ENCODE data around the gene ZG16. TPM values are rescaled to one million over a fixed set of nuclear protein-coding genes. Genes with fewer than 3 reads are reported as not detected.

Gene ZG16
- polyA plus RNA-seq, 1 experiment: not detected

GRCh38 chr16:29826342-29826695 is 48.3 kb downstream of the ZG16 start:
- TF ChIP-seq, protein P1, sequence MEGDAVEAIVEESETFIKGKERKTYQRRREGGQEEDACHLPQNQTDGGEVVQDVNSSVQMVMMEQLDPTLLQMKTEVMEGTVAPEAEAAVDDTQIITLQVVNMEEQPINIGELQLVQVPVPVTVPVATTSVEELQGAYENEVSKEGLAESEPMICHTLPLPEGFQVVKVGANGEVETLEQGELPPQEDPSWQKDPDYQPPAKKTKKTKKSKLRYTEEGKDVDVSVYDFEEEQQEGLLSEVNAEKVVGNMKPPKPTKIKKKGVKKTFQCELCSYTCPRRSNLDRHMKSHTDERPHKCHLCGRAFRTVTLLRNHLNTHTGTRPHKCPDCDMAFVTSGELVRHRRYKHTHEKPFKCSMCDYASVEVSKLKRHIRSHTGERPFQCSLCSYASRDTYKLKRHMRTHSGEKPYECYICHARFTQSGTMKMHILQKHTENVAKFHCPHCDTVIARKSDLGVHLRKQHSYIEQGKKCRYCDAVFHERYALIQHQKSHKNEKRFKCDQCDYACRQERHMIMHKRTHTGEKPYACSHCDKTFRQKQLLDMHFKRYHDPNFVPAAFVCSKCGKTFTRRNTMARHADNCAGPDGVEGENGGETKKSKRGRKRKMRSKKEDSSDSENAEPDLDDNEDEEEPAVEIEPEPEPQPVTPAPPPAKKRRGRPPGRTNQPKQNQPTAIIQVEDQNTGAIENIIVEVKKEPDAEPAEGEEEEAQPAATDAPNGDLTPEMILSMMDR (IDR thresholded peaks at IDR 0.05; ENCODE audit: insufficient read depth, low read depth, low read length): no peak
- H3K4me3 ChIP-seq (ENCODE audit: low read depth, low read length): no peak overlapping the region
- ChIA-PET CTCF (interaction anchor here (0.7 to 11.3 kb wide), 4 partner anchors 10 to 21 kb away, joined by 3 to 81 read pairs (median 3); partner anchors contain the start of gene PAGR1), POLR2A (no interaction called here)
- no peaks in the 10 kb centered on the region for H3K27me3 ChIP-seq (ENCODE audit: control insufficient read depth, insufficient read depth, low read length)
- peaks cover 17% of the 10 kb centered on the region for H3K36me3 ChIP-seq (ENCODE audit: control insufficient read depth, insufficient read depth, low read length)
- DNase-seq (ENCODE audit: low read depth): no peak

- Histone ChIP-seq H3K4me3 (ENCODE audit: low read depth, low read length) (no peak overlapping the region), H3K36me3 (ENCODE audit: control insufficient read depth, insufficient read depth, low read length) (peaks cover 33% of the 10 kb centered on the region), H3K27me3 (ENCODE audit: control insufficient read depth, insufficient read depth, low read length) (no peaks in the 10 kb centered on the region)
- ChIA-PET CTCF (no interaction called here), POLR2A (no interaction called here)
- DNase-seq (ENCODE audit: low read depth): no peak
- TF ChIP-seq, protein P1 (IDR thresholded peaks at IDR 0.05; ENCODE audit: insufficient read depth, low read depth, low read length): no peak
These were observed 52.7 kb downstream of the ZG16 start for GRCh38 chr16:29830774-29831173.

GRCh38 chr16:29831490-29831889 is 53.4 kb downstream of the ZG16 start:
- CTCF ChIA-PET: no interaction called here
- Histone ChIP-seq H3K36me3 (ENCODE audit: control insufficient read depth, insufficient read depth, low read length) (peaks cover 31% of the 10 kb centered on the region), H3K4me3 (ENCODE audit: low read depth, low read length) (no peak overlapping the region), H3K27me3 (ENCODE audit: control insufficient read depth, insufficient read depth, low read length) (no peaks in the 10 kb centered on the region)
- TF ChIP-seq, protein P1 (IDR thresholded peaks at IDR 0.05; ENCODE audit: insufficient read depth, low read depth, low read length): no peak
- POLR2A ChIA-PET: no interaction called here
- DNase-seq (ENCODE audit: low read depth): no peak

Small RNAs within 50 kb of the gene (small RNA-seq; reads per million reads assigned to genes)
- gene AC009133.6 (ENCODE audit: insufficient read length, low read depth, low replicate concordance) (not detected), gene AC120114.4 (ENCODE audit: insufficient read length, low read depth, low replicate concordance) (not detected)

Other genes starting within 250 kb of the ZG16 start
- gene SPN, start 115.0 kb upstream of the ZG16 start, polyA plus RNA-seq (2011; rRNA removed): 0.04 TPM in 1 of 2 replicates, not detected in the other
- 4.2 and 4.7 TPM in 2 replicates for gene QPRT, start 99.1 kb upstream of the ZG16 start, polyA plus RNA-seq (2011; rRNA removed)
- not detected in 2 replicates for gene C16orf54, start 32.3 kb upstream of the ZG16 start, polyA plus RNA-seq (2011; rRNA removed)
- 43.0 and 68.3 TPM in 2 replicates for gene KIF22, start 12.5 kb downstream of the ZG16 start, polyA plus RNA-seq (2011; rRNA removed)
- 105 and 172 TPM in 2 replicates for gene MAZ, start 28.3 kb downstream of the ZG16 start, polyA plus RNA-seq (2011; rRNA removed)
- gene PRRT2, start 33.9 kb downstream of the ZG16 start, polyA plus RNA-seq (2011; rRNA removed): 4.5 and 7.6 TPM in 2 replicates
- gene PAGR1, start 37.9 kb downstream of the ZG16 start, polyA plus RNA-seq (2011; rRNA removed): 13.9 and 15.6 TPM in 2 replicates
- 219 and 368 TPM in 2 replicates for gene MVP, start 42.2 kb downstream of the ZG16 start, polyA plus RNA-seq (2011; rRNA removed)
- gene CDIPT, start 85.0 kb downstream of the ZG16 start, polyA plus RNA-seq (2011; rRNA removed): 148 and 225 TPM in 2 replicates
- gene SEZ6L2, start 121.3 kb downstream of the ZG16 start, polyA plus RNA-seq (2011; rRNA removed): 8.1 and 19.3 TPM in 2 replicates
- gene ASPHD1, start 122.2 kb downstream of the ZG16 start, polyA plus RNA-seq (2011; rRNA removed): 4.4 and 6.9 TPM in 2 replicates
- 8.2 and 12.3 TPM in 2 replicates for gene KCTD13, start 148.0 kb downstream of the ZG16 start, polyA plus RNA-seq (2011; rRNA removed)
- 112 and 146 TPM in 2 replicates for gene TMEM219, start 183.8 kb downstream of the ZG16 start, polyA plus RNA-seq (2011; rRNA removed)
- 17.4 and 24.3 TPM in 2 replicates for gene TAOK2, start 195.6 kb downstream of the ZG16 start, polyA plus RNA-seq (2011; rRNA removed)
- 7.7 and 9.6 TPM in 2 replicates for gene HIRIP3, start 217.4 kb downstream of the ZG16 start, polyA plus RNA-seq (2011; rRNA removed)
- 34.5 and 35.6 TPM in 2 replicates for gene INO80E, start 218.0 kb downstream of the ZG16 start, polyA plus RNA-seq (2011; rRNA removed)
- 0.26 and 0.64 TPM in 2 replicates for gene DOC2A, start 232.8 kb downstream of the ZG16 start, polyA plus RNA-seq (2011; rRNA removed)
- gene C16orf92, start 244.9 kb downstream of the ZG16 start, polyA plus RNA-seq (2011; rRNA removed): not detected in 2 replicates

Data from BJ (cell line).